ENCODE data around the gene RASGRP3.
"Not testable (repeated sequence)": the region's sequence is repeated elsewhere in the genome, so short reads cannot be mapped to it uniquely, and the experiment has no call there.

The RASGRP3 gene

GRCh38 chr2:33476131-33476792 is at the start of gene RASGRP3:
RASGRP3 (plus strand) TSS chr2:33476649; CDS start chr2:33515137, 38,488 bp downstream.
- DNase-seq (ENCODE audit: low read depth in 2 of 2): peak; percentile 25 to 33

GRCh38 chr2:33426666-33427231 is 49.7 kb upstream of the RASGRP3 start:
- DNase-seq (ENCODE audit: low read depth in 2 of 2): no peak

- no peak for DNase-seq (ENCODE audit: low read depth in 2 of 2)
These were observed 46.4 kb upstream of the RASGRP3 start for GRCh38 chr2:33430077-33430476.

- DNase-seq (ENCODE audit: low read depth in 2 of 2): no peak
These were observed 45.6 kb upstream of the RASGRP3 start for GRCh38 chr2:33430856-33431255.

GRCh38 chr2:33432871-33433270 is 43.6 kb upstream of the RASGRP3 start:
- no peak for DNase-seq (ENCODE audit: low read depth in 2 of 2)

GRCh38 chr2:33433279-33434235 is 42.9 kb upstream of the RASGRP3 start:
- no peak for DNase-seq (ENCODE audit: low read depth in 2 of 2)

- DNase-seq (ENCODE audit: low read depth in 2 of 2): no peak
These were observed 40.9 kb upstream of the RASGRP3 start for GRCh38 chr2:33435518-33435917.

GRCh38 chr2:33436083-33436482 is 40.4 kb upstream of the RASGRP3 start:
- no peak for DNase-seq (ENCODE audit: low read depth in 2 of 2)

GRCh38 chr2:33437297-33437696 is 39.2 kb upstream of the RASGRP3 start:
- DNase-seq (ENCODE audit: low read depth in 2 of 2): no peak

GRCh38 chr2:33437815-33438214 is 38.6 kb upstream of the RASGRP3 start:
- DNase-seq (ENCODE audit: low read depth in 2 of 2): no peak

GRCh38 chr2:33441235-33441810 is 35.1 kb upstream of the RASGRP3 start:
- no peak for DNase-seq (ENCODE audit: low read depth in 2 of 2)

GRCh38 chr2:33442052-33442451 is 34.4 kb upstream of the RASGRP3 start:
- not testable (repeated sequence) for DNase-seq (ENCODE audit: low read depth in 2 of 2)

GRCh38 chr2:33442528-33443079 is 33.8 kb upstream of the RASGRP3 start:
- no peak for DNase-seq (ENCODE audit: low read depth in 2 of 2)

- DNase-seq (ENCODE audit: low read depth in 2 of 2): no peak
These were observed 33.1 kb upstream of the RASGRP3 start for GRCh38 chr2:33443274-33443829.

- no peak for DNase-seq (ENCODE audit: low read depth in 2 of 2)
These were observed 31.5 kb upstream of the RASGRP3 start for GRCh38 chr2:33444967-33445366.

- DNase-seq (ENCODE audit: low read depth in 2 of 2): no peak
These were observed 28.1 kb upstream of the RASGRP3 start for GRCh38 chr2:33448220-33448899.

GRCh38 chr2:33451214-33451613 is 25.2 kb upstream of the RASGRP3 start:
- DNase-seq (ENCODE audit: low read depth in 2 of 2): no peak

GRCh38 chr2:33451825-33452224 is 24.6 kb upstream of the RASGRP3 start:
- DNase-seq (ENCODE audit: low read depth in 2 of 2): no peak

- DNase-seq (ENCODE audit: low read depth in 2 of 2): no peak
These were observed 23.9 kb upstream of the RASGRP3 start for GRCh38 chr2:33452545-33452944.

GRCh38 chr2:33453905-33454479 is 22.5 kb upstream of the RASGRP3 start:
- no peak for DNase-seq (ENCODE audit: low read depth in 2 of 2)
